CD14-positive monocyte (primary cell): Measurements from ENCODE around the gene PGBD1. TPM values are rescaled to one million over a fixed set of nuclear protein-coding genes. Genes with fewer than 3 reads are reported as not detected.

Source experiments
- DNase-seq, 3 donors: peaks; one replicate each; pipeline ENCODE4 v3.0.0-alpha.2; 2011 to 2022
- H2AFZ ChIP-seq: 2 replicates; pipeline ENCODE4 v1.6.0; 2012; ENCODE audit warnings: mild to moderate bottlenecking, low read depth, low read length, inconsistent platforms; ENCODE audit not compliant: insufficient read depth, poor library complexity, severe bottlenecking
- H3K27ac ChIP-seq, 2 donors: 1 replicate in 1 of 2; 2 replicates in 1 of 2; pipeline ENCODE4 v1.5.1; 2012 to 2013; ENCODE audit warnings: low read length in 2 of 2, control low read depth in 1 of 2, inconsistent platforms in 1 of 2, low read depth in 1 of 2, mild to moderate bottlenecking in 1 of 2
- H3K27me3 ChIP-seq, 2 donors: one replicate each; pipeline versions ENCODE4 v1.6.0 to v1.6.1; 2011 to 2013; ENCODE audit warnings: low read length in 2 of 2; ENCODE audit not compliant: control insufficient read depth in 2 of 2, insufficient read depth in 2 of 2
- H3K36me3 ChIP-seq, 2 donors: replicated peaks in 1 of 2; 1 replicate in 1 of 2; 2 replicates in 1 of 2; pipeline versions ENCODE4 v1.5.1 to v1.6.1; 2012 to 2013; ENCODE audit warnings: low read length in 2 of 2, control low read depth in 1 of 2, inconsistent platforms in 1 of 2, mild to moderate bottlenecking in 1 of 2; ENCODE audit not compliant: insufficient read depth in 2 of 2, control insufficient read depth in 1 of 2
- H3K4me1 ChIP-seq, 2 donors: 1 replicate in 1 of 2; 2 replicates in 1 of 2; pipeline versions ENCODE4 v1.5.1 to v1.6.1; 2012 to 2013; ENCODE audit warnings: low read length in 2 of 2, control low read depth in 1 of 2, inconsistent platforms in 1 of 2, mild to moderate bottlenecking in 1 of 2, moderate library complexity in 1 of 2; ENCODE audit not compliant: insufficient read depth in 2 of 2, control insufficient read depth in 1 of 2
- H3K4me2 ChIP-seq: replicated peaks from 2 replicates; pipeline ENCODE3; 2012; ENCODE audit warnings: low read length, moderate library complexity, mild to moderate bottlenecking; ENCODE audit not compliant: poor library complexity, severe bottlenecking; ENCODE audit errors: extremely low read depth
- H3K4me3 ChIP-seq, 3 experiments: fragments of 200-600 bp in 1 of 3; sonication (generic) in 1 of 3; replicated peaks in 1 of 3; 1 replicate in 2 of 3; 2 replicates in 1 of 3; pipeline ENCODE4 v1.5.1; 2011 to 2013; ENCODE audit warnings: low read length in 3 of 3, mild to moderate bottlenecking in 3 of 3, control low read depth in 2 of 3, low read depth in 2 of 3, inconsistent platforms in 1 of 3, moderate library complexity in 1 of 3
- H3K79me2 ChIP-seq: 2 replicates; pipeline ENCODE4 v1.6.0; 2012; ENCODE audit warnings: mild to moderate bottlenecking, control low read depth, inconsistent platforms, low read length, moderate library complexity; ENCODE audit not compliant: insufficient read depth
- H3K9ac ChIP-seq: 2 replicates; pipeline ENCODE4 v1.6.0; 2017; ENCODE audit warnings: low read length, mild to moderate bottlenecking; ENCODE audit not compliant: insufficient read depth, poor library complexity, severe bottlenecking
- H3K9me3 ChIP-seq, 2 donors: replicated peaks in 1 of 2; 1 replicate in 1 of 2; 2 replicates in 1 of 2; pipeline versions ENCODE4 v1.5.1 to v1.6.1; 2012 to 2013; ENCODE audit warnings: low read length in 2 of 2, control low read depth in 1 of 2; ENCODE audit not compliant: control insufficient read depth in 1 of 2, insufficient read depth in 1 of 2
- H4K20me1 ChIP-seq: 2 replicates; pipeline ENCODE4 v1.6.0; 2012; ENCODE audit warnings: mild to moderate bottlenecking, low read length, control low read depth, moderate library complexity; ENCODE audit not compliant: insufficient read depth
- H3K27ac Mint-ChIP-seq, 7 donors: one replicate each; pipeline ENCODE4 v1.8.0; 2020; ENCODE audit warnings: mild to moderate bottlenecking in 7 of 7, mixed read lengths in 7 of 7, moderate library complexity in 6 of 7, inconsistent platforms in 2 of 7
- H3K27me3 Mint-ChIP-seq, 3 donors: one replicate each; pipeline ENCODE4 v1.8.0; 2021 to 2022; ENCODE audit warnings: low read depth in 3 of 3, mild to moderate bottlenecking in 3 of 3, mixed read lengths in 3 of 3, moderate library complexity in 3 of 3, inconsistent platforms in 1 of 3
- H3K36me3 Mint-ChIP-seq, 2 donors: one replicate each; pipeline ENCODE4 v1.8.0; 2020; ENCODE audit warnings: mixed read lengths in 2 of 2, inconsistent platforms in 1 of 2, mild to moderate bottlenecking in 1 of 2
- H3K4me1 Mint-ChIP-seq: one replicate; pipeline ENCODE4 v1.8.0; 2020; ENCODE audit warnings: mild to moderate bottlenecking, mixed read lengths
- H3K4me3 Mint-ChIP-seq, 2 donors: one replicate each; pipeline ENCODE4 v1.8.0; 2020; ENCODE audit warnings: mild to moderate bottlenecking in 2 of 2, mixed read lengths in 2 of 2, moderate library complexity in 1 of 2
- H3K9me3 Mint-ChIP-seq, 7 donors: one replicate each; pipeline ENCODE4 v1.8.0; 2020 to 2022; ENCODE audit warnings: mixed read lengths in 7 of 7, mild to moderate bottlenecking in 6 of 7, moderate library complexity in 6 of 7, inconsistent platforms in 2 of 7
- WGBS: methylation state at CpG from one replicate; pipeline ENCODE4 v1.1.5; 2013; ENCODE audit warnings: missing lambda C conversion rate; ENCODE audit not compliant: insufficient coverage; 5-methylcytosine and 5-hydroxymethylcytosine counted together
- intact Hi-C, 2 donors: fragments of 100-400 bp; cut with micrococcal nuclease; formaldehyde crosslinking; loops; one replicate each; pipeline versions ENCODE4 v1.15.0 to v1.15.1; 2023
- polyA plus RNA-seq, 3 donors: library from polyadenylated mRNA; depleted of rRNA in 1 of 3; unstranded in 2 of 3; stranded (reverse) in 1 of 3; fragments of 300-500 nt in 2 of 3; fragments of >200 nt in 1 of 3; fragmentation: Illumina TruSeq in 2 of 3; gene quantifications; 1 replicate in 2 of 3; 2 replicates in 1 of 3; pipeline ENCODE4 v1.2.3, GENCODE V29; 2012 to 2021
- TF ChIP-seq, protein P1 (sequence below): fragments of 200-600 bp; IDR thresholded peaks from one replicate; pipeline ENCODE4 v1.8.0; 2022; ENCODE audit warnings: antibody characterized with exemption, mild to moderate bottlenecking

Gene PGBD1
- polyA plus RNA-seq, 3 donors = 0.15 to 0.36 (median 0.17) TPM

DNA sequence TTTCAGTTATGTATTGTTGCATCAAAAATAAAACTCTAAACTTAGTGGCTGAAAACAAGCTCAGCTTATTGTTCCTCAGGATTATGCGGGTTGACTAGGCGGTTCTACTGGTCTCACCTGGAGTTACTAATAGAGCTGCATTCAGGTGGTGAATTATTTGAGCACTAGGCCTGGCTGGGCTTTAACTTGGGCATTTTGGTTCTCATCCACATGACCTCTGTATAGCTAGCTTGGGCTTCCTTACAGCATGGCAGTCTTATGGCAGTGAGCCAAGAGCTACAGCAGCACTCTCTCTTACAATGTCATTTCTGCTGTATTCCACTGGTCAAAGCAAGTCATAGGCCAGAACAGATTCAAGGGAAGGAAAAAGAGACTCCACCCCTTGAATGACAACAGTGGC, 1.6 kb downstream of the PGBD1 start:
- H3K36me3 ChIP-seq = no peaks in the 10 kb centered on the region
- H3K27me3 ChIP-seq = peaks cover 0 to 2% of the 10 kb centered on the region in 2 donors
- H2AFZ ChIP-seq = no peak overlapping the region
- 100% methylated on average over 2 of the region's 2 CpGs for WGBS
- H3K27ac ChIP-seq = no peak overlapping the region
- Mint-ChIP-seq H3K27me3 (peaks cover 7 to 10% (median 9%) of the 10 kb centered on the region in 3 donors), H3K36me3 (peaks cover 9 to 11% of the 10 kb centered on the region in 2 donors), H3K27ac (no peak overlapping the region), H3K4me3 (no peak overlapping the region), H3K9me3 (peaks cover 4 to 7% (median 6%) of the 10 kb centered on the region in 7 donors), H3K4me1 (peaks cover 12% of the 10 kb centered on the region)
- intact Hi-C loops = no loop called here
- H3K9me3 ChIP-seq = peaks cover 0 to 3% of the 10 kb centered on the region in 2 donors
- H3K4me2 ChIP-seq = no peak overlapping the region
- H3K4me1 ChIP-seq = peaks cover 8 to 15% of the 10 kb centered on the region in 2 donors
- no peak overlapping the region for H3K4me3 ChIP-seq
- TF ChIP-seq, protein P1, sequence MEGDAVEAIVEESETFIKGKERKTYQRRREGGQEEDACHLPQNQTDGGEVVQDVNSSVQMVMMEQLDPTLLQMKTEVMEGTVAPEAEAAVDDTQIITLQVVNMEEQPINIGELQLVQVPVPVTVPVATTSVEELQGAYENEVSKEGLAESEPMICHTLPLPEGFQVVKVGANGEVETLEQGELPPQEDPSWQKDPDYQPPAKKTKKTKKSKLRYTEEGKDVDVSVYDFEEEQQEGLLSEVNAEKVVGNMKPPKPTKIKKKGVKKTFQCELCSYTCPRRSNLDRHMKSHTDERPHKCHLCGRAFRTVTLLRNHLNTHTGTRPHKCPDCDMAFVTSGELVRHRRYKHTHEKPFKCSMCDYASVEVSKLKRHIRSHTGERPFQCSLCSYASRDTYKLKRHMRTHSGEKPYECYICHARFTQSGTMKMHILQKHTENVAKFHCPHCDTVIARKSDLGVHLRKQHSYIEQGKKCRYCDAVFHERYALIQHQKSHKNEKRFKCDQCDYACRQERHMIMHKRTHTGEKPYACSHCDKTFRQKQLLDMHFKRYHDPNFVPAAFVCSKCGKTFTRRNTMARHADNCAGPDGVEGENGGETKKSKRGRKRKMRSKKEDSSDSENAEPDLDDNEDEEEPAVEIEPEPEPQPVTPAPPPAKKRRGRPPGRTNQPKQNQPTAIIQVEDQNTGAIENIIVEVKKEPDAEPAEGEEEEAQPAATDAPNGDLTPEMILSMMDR = no peak
- DNase-seq = no peak
- no peaks in the 10 kb centered on the region for H4K20me1 ChIP-seq
- no peak overlapping the region for H3K9ac ChIP-seq
- no peaks in the 10 kb centered on the region for H3K79me2 ChIP-seq

DNA sequence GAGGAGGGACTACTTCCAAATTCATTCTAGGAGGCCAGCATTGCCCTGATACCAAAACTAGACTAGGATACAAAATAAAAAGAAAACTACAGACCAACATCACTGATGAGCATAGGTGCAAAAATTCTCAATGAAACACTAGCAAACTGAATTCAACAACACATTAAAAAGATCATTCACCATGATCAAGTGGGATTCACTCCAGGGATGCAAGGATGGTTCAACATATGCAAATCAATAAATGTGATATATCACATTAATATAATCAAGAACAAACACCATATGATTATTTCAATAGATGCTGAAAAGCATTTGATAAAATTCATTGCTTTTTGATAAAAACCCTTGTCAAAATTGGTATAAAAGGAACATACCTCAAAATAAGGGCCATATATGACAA, 10.2 kb downstream of the PGBD1 start:
- no peak overlapping the region for H3K4me2 ChIP-seq
- Mint-ChIP-seq H3K4me3 (no peak overlapping the region), H3K4me1 (no peaks in the 10 kb centered on the region), H3K27ac (no peak overlapping the region), H3K36me3 (peaks cover 9 to 13% of the 10 kb centered on the region in 2 donors), H3K27me3 (peaks cover 0 to 4% (median 0%) of the 10 kb centered on the region in 3 donors), H3K9me3 (peaks cover 0 to 6% (median 3%) of the 10 kb centered on the region in 7 donors)
- DNase-seq = no peak
- no peak overlapping the region for H3K4me3 ChIP-seq
- H3K9ac ChIP-seq = no peak overlapping the region
- H3K27me3 ChIP-seq = no peaks in the 10 kb centered on the region
- no peaks in the 10 kb centered on the region for H3K36me3 ChIP-seq
- H3K4me1 ChIP-seq = no peaks in the 10 kb centered on the region
- no peak overlapping the region for H2AFZ ChIP-seq
- H4K20me1 ChIP-seq = no peaks in the 10 kb centered on the region
- TF ChIP-seq, protein P1 = no peak
- intact Hi-C loops = no loop called here
- no peaks in the 10 kb centered on the region for H3K79me2 ChIP-seq
- no peaks in the 10 kb centered on the region for H3K9me3 ChIP-seq
- no peak overlapping the region for H3K27ac ChIP-seq
